Neural cell (in vitro differentiated cells): ENCODE results near the gene DGKI. TPM values are rescaled to one million over a fixed set of nuclear protein-coding genes. Genes with fewer than 3 reads are reported as not detected.

Source experiments
- H2AFZ ChIP-seq: fragments of 200-600, 300-800 bp; sonication (generic), shearing (Covaris generic); 2 replicates; pipeline ENCODE4 v1.6.0; 2014; ENCODE audit warnings: low read depth, mild to moderate bottlenecking, antibody characterized with exemption, low read length, moderate library complexity
- H3F3A ChIP-seq: fragments of 200-600 bp; shearing (Covaris generic); 2 replicates; pipeline ENCODE4 v1.6.1; 2016; ENCODE audit warnings: mild to moderate bottlenecking, moderate library complexity, mixed read lengths, antibody characterized with exemption, low read length; ENCODE audit not compliant: insufficient read depth, poor library complexity, severe bottlenecking
- H3K27ac ChIP-seq: fragments of 200-600, 300-800 bp; sonication (generic), shearing (Covaris generic); 2 replicates; pipeline ENCODE4 v1.5.1; 2014; ENCODE audit warnings: mild to moderate bottlenecking, low read length, moderate library complexity
- H3K27me3 ChIP-seq: fragments of 300-800, 200-600 bp; sonication (generic), shearing (Covaris generic); 2 replicates; pipeline ENCODE4 v1.6.0; 2014; ENCODE audit warnings: mild to moderate bottlenecking, low read depth, low read length, moderate library complexity; ENCODE audit not compliant: insufficient read depth
- H3K36me3 ChIP-seq: fragments of 300-800, 200-600 bp; sonication (generic), shearing (Covaris generic); 2 replicates; pipeline ENCODE4 v1.5.1; 2014; ENCODE audit warnings: mild to moderate bottlenecking, antibody characterized with exemption, low read length, moderate library complexity; ENCODE audit not compliant: insufficient read depth
- H3K4me2 ChIP-seq: fragments of 300-800, 200-600 bp; sonication (generic), shearing (Covaris generic); 2 replicates; pipeline ENCODE4 v1.6.0; 2014; ENCODE audit warnings: mild to moderate bottlenecking, low read length
- H3K4me3 ChIP-seq: fragments of 300-800, 200-600 bp; sonication (generic), shearing (Covaris generic); 2 replicates; pipeline ENCODE4 v1.5.1; 2014; ENCODE audit warnings: mild to moderate bottlenecking, low read length, moderate library complexity
- H3K79me2 ChIP-seq: fragments of 200-600 bp; shearing (Covaris generic); replicated peaks from 2 replicates; pipeline ENCODE4 v1.6.0; 2014; ENCODE audit warnings: mild to moderate bottlenecking, low read length, moderate library complexity; ENCODE audit not compliant: insufficient read depth
- H3K9ac ChIP-seq: fragments of 300-800, 200-600 bp; sonication (generic), shearing (Covaris generic); 2 replicates; pipeline ENCODE4 v1.6.1; 2016; ENCODE audit warnings: mild to moderate bottlenecking, low read length, mixed read lengths
- H3K9me2 ChIP-seq: fragments of 200-600 bp; shearing (Covaris generic); 2 replicates; pipeline ENCODE4 v1.6.1; 2016; ENCODE audit warnings: mild to moderate bottlenecking, low read length, mixed read lengths; ENCODE audit not compliant: insufficient read depth
- H3K9me3 ChIP-seq: fragments of 200-600, 300-800 bp; sonication (generic), shearing (Covaris generic); 2 replicates; pipeline ENCODE4 v1.6.1; 2016; ENCODE audit warnings: mild to moderate bottlenecking, mixed run types, low read length, moderate library complexity, mixed read lengths
- H4K20me1 ChIP-seq: fragments of 200-600 bp; shearing (Covaris generic); 2 replicates; pipeline ENCODE4 v1.6.1; 2016; ENCODE audit warnings: mild to moderate bottlenecking, mixed run types; ENCODE audit not compliant: insufficient read depth
- EP300 ChIP-seq: fragments of 450-650 bp; conservative IDR thresholded peaks from 2 replicates; pipeline ENCODE4 v1.6.1; 2014; ENCODE audit warnings: antibody characterized with exemption, mild to moderate bottlenecking, moderate library complexity; ENCODE audit not compliant: poor library complexity, severe bottlenecking
- EZH2 ChIP-seq: fragments of 200-600, 300-800 bp; shearing (Covaris generic), sonication (generic); IDR thresholded peaks from 2 replicates; pipeline ENCODE4 v1.6.1; 2014; ENCODE audit warnings: antibody characterized with exemption, low read length, borderline replicate concordance, mild to moderate bottlenecking; ENCODE audit not compliant: insufficient read depth, poor library complexity, severe bottlenecking
- MXI1 ChIP-seq: fragments of 450-650 bp; conservative IDR thresholded peaks from 2 replicates; pipeline ENCODE4 v1.6.1; 2014; ENCODE audit warnings: antibody characterized with exemption, mild to moderate bottlenecking; ENCODE audit not compliant: poor library complexity, severe bottlenecking
- POLR2AphosphoS5 ChIP-seq: IDR thresholded peaks from 2 replicates; pipeline ENCODE4 v1.6.1; 2012
- RAD21 ChIP-seq: fragments of 450-650 bp; conservative IDR thresholded peaks from 2 replicates; pipeline ENCODE4 v1.6.1; 2014; ENCODE audit warnings: antibody characterized with exemption, mild to moderate bottlenecking, moderate library complexity
- REST ChIP-seq: IDR thresholded peaks from 2 replicates; pipeline ENCODE4 v1.6.1; 2012; ENCODE audit warnings: borderline replicate concordance
- SMC3 ChIP-seq: fragments of 450-650 bp; conservative IDR thresholded peaks from 2 replicates; pipeline ENCODE4 v1.6.1; 2014; ENCODE audit warnings: antibody characterized with exemption, mild to moderate bottlenecking, moderate library complexity; ENCODE audit not compliant: poor library complexity
- TAF1 ChIP-seq: IDR thresholded peaks from 2 replicates; pipeline ENCODE4 v1.6.1; 2012; ENCODE audit warnings: low read depth
- polyA plus RNA-seq: library from polyadenylated mRNA; depleted of rRNA; stranded (reverse); fragments of >200 nt; gene quantifications from 2 replicates; pipeline ENCODE4 v1.2.3, GENCODE V29; 2014
- TF ChIP-seq, protein P1 (sequence below): fragments of 450-650 bp; IDR thresholded peaks from 2 replicates; pipeline ENCODE4 v1.5.1; 2014; ENCODE audit warnings: antibody characterized with exemption, mild to moderate bottlenecking, moderate library complexity; ENCODE audit not compliant: poor library complexity, severe bottlenecking

Gene DGKI
- polyA plus RNA-seq, 1 donor from 2014 or later = 15.8 TPM

- H3K36me3 ChIP-seq = no peaks in the 10 kb centered on the region
- H3K9ac ChIP-seq = no peak overlapping the region
- no peaks in the 10 kb centered on the region for H3F3A ChIP-seq
Observed at GRCh38 chr7:137879357-137880158, 32.8 kb upstream of the DGKI start.

GRCh38 chr7:137878333-137878961 is 31.7 kb upstream of the DGKI start:
- Histone ChIP-seq H3K36me3 (no peaks in the 10 kb centered on the region), H3K9me2 (no peaks in the 10 kb centered on the region), H3K27ac (no peak overlapping the region), H3K4me2 (no peak overlapping the region), H3K9me3 (no peaks in the 10 kb centered on the region), H3K4me3 (no peak overlapping the region), H3K27me3 (no peaks in the 10 kb centered on the region), H4K20me1 (no peaks in the 10 kb centered on the region), H3K79me2 (no peaks in the 10 kb centered on the region), H2AFZ (no peak overlapping the region), H3F3A (no peaks in the 10 kb centered on the region), H3K9ac (no peak overlapping the region)
- TF ChIP-seq SMC3 (no peak), EZH2 (no peak), EP300 (no peak), TAF1 (no peak), REST (no peak)
- TF ChIP-seq, protein P1, sequence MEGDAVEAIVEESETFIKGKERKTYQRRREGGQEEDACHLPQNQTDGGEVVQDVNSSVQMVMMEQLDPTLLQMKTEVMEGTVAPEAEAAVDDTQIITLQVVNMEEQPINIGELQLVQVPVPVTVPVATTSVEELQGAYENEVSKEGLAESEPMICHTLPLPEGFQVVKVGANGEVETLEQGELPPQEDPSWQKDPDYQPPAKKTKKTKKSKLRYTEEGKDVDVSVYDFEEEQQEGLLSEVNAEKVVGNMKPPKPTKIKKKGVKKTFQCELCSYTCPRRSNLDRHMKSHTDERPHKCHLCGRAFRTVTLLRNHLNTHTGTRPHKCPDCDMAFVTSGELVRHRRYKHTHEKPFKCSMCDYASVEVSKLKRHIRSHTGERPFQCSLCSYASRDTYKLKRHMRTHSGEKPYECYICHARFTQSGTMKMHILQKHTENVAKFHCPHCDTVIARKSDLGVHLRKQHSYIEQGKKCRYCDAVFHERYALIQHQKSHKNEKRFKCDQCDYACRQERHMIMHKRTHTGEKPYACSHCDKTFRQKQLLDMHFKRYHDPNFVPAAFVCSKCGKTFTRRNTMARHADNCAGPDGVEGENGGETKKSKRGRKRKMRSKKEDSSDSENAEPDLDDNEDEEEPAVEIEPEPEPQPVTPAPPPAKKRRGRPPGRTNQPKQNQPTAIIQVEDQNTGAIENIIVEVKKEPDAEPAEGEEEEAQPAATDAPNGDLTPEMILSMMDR = no peak

More at GRCh38 chr7:137879357-137880158, 32.8 kb upstream of the DGKI start:
- no peak overlapping the region for H3K27ac ChIP-seq
- no peak overlapping the region for H2AFZ ChIP-seq
- no peak overlapping the region for H3K4me2 ChIP-seq
- TF ChIP-seq, protein P1 = no peak
- TF ChIP-seq RAD21 (no peak), SMC3 (no peak), MXI1 (no peak), EZH2 (no peak), POLR2AphosphoS5 (no peak), REST (no peak)
- H3K27me3 ChIP-seq = no peaks in the 10 kb centered on the region
- no peaks in the 10 kb centered on the region for H3K79me2 ChIP-seq
- H3K9me2 ChIP-seq = no peaks in the 10 kb centered on the region
- H3K9me3 ChIP-seq = no peaks in the 10 kb centered on the region
- H4K20me1 ChIP-seq = no peaks in the 10 kb centered on the region
- no peak overlapping the region for H3K4me3 ChIP-seq
